CD14-positive monocyte (primary cell): ENCODE measurements around the gene ADAMTS20. TPM values are rescaled to one million over a fixed set of nuclear protein-coding genes. Genes with fewer than 3 reads are reported as not detected.
A peak's percentile ranks its signal among the peaks of the same experiment; 100 is the strongest.

Experiments used
- DNase-seq, 3 donors: peaks; one replicate each; pipeline ENCODE4 v3.0.0-alpha.2; 2011 to 2022
- H2AFZ ChIP-seq: 2 replicates; pipeline ENCODE4 v1.6.0; 2012; ENCODE audit warnings: mild to moderate bottlenecking, low read depth, low read length, inconsistent platforms; ENCODE audit not compliant: insufficient read depth, poor library complexity, severe bottlenecking
- H3K27ac ChIP-seq, 2 donors: 1 replicate in 1 of 2; 2 replicates in 1 of 2; pipeline ENCODE4 v1.5.1; 2012 to 2013; ENCODE audit warnings: low read length in 2 of 2, control low read depth in 1 of 2, inconsistent platforms in 1 of 2, low read depth in 1 of 2, mild to moderate bottlenecking in 1 of 2
- H3K27me3 ChIP-seq, 2 donors: one replicate each; pipeline versions ENCODE4 v1.6.0 to v1.6.1; 2011 to 2013; ENCODE audit warnings: low read length in 2 of 2; ENCODE audit not compliant: control insufficient read depth in 2 of 2, insufficient read depth in 2 of 2
- H3K36me3 ChIP-seq, 2 donors: replicated peaks in 1 of 2; 1 replicate in 1 of 2; 2 replicates in 1 of 2; pipeline versions ENCODE4 v1.5.1 to v1.6.1; 2012 to 2013; ENCODE audit warnings: low read length in 2 of 2, control low read depth in 1 of 2, inconsistent platforms in 1 of 2, mild to moderate bottlenecking in 1 of 2; ENCODE audit not compliant: insufficient read depth in 2 of 2, control insufficient read depth in 1 of 2
- H3K4me1 ChIP-seq, 2 donors: 1 replicate in 1 of 2; 2 replicates in 1 of 2; pipeline versions ENCODE4 v1.5.1 to v1.6.1; 2012 to 2013; ENCODE audit warnings: low read length in 2 of 2, control low read depth in 1 of 2, inconsistent platforms in 1 of 2, mild to moderate bottlenecking in 1 of 2, moderate library complexity in 1 of 2; ENCODE audit not compliant: insufficient read depth in 2 of 2, control insufficient read depth in 1 of 2
- H3K4me2 ChIP-seq: replicated peaks from 2 replicates; pipeline ENCODE3; 2012; ENCODE audit warnings: low read length, moderate library complexity, mild to moderate bottlenecking; ENCODE audit not compliant: poor library complexity, severe bottlenecking; ENCODE audit errors: extremely low read depth
- H3K4me3 ChIP-seq, 3 experiments: fragments of 200-600 bp in 1 of 3; sonication (generic) in 1 of 3; replicated peaks in 1 of 3; 1 replicate in 2 of 3; 2 replicates in 1 of 3; pipeline ENCODE4 v1.5.1; 2011 to 2013; ENCODE audit warnings: low read length in 3 of 3, mild to moderate bottlenecking in 3 of 3, control low read depth in 2 of 3, low read depth in 2 of 3, inconsistent platforms in 1 of 3, moderate library complexity in 1 of 3
- H3K79me2 ChIP-seq: 2 replicates; pipeline ENCODE4 v1.6.0; 2012; ENCODE audit warnings: mild to moderate bottlenecking, control low read depth, inconsistent platforms, low read length, moderate library complexity; ENCODE audit not compliant: insufficient read depth
- H3K9ac ChIP-seq: 2 replicates; pipeline ENCODE4 v1.6.0; 2017; ENCODE audit warnings: low read length, mild to moderate bottlenecking; ENCODE audit not compliant: insufficient read depth, poor library complexity, severe bottlenecking
- H3K9me3 ChIP-seq, 2 donors: replicated peaks in 1 of 2; 1 replicate in 1 of 2; 2 replicates in 1 of 2; pipeline versions ENCODE4 v1.5.1 to v1.6.1; 2012 to 2013; ENCODE audit warnings: low read length in 2 of 2, control low read depth in 1 of 2; ENCODE audit not compliant: control insufficient read depth in 1 of 2, insufficient read depth in 1 of 2
- H4K20me1 ChIP-seq: 2 replicates; pipeline ENCODE4 v1.6.0; 2012; ENCODE audit warnings: mild to moderate bottlenecking, low read length, control low read depth, moderate library complexity; ENCODE audit not compliant: insufficient read depth
- H3K27ac Mint-ChIP-seq, 7 donors: one replicate each; pipeline ENCODE4 v1.8.0; 2020; ENCODE audit warnings: mild to moderate bottlenecking in 7 of 7, mixed read lengths in 7 of 7, moderate library complexity in 6 of 7, inconsistent platforms in 2 of 7
- H3K27me3 Mint-ChIP-seq, 3 donors: one replicate each; pipeline ENCODE4 v1.8.0; 2021 to 2022; ENCODE audit warnings: low read depth in 3 of 3, mild to moderate bottlenecking in 3 of 3, mixed read lengths in 3 of 3, moderate library complexity in 3 of 3, inconsistent platforms in 1 of 3
- H3K36me3 Mint-ChIP-seq, 2 donors: one replicate each; pipeline ENCODE4 v1.8.0; 2020; ENCODE audit warnings: mixed read lengths in 2 of 2, inconsistent platforms in 1 of 2, mild to moderate bottlenecking in 1 of 2
- H3K4me1 Mint-ChIP-seq: one replicate; pipeline ENCODE4 v1.8.0; 2020; ENCODE audit warnings: mild to moderate bottlenecking, mixed read lengths
- H3K4me3 Mint-ChIP-seq, 2 donors: one replicate each; pipeline ENCODE4 v1.8.0; 2020; ENCODE audit warnings: mild to moderate bottlenecking in 2 of 2, mixed read lengths in 2 of 2, moderate library complexity in 1 of 2
- H3K9me3 Mint-ChIP-seq, 7 donors: one replicate each; pipeline ENCODE4 v1.8.0; 2020 to 2022; ENCODE audit warnings: mixed read lengths in 7 of 7, mild to moderate bottlenecking in 6 of 7, moderate library complexity in 6 of 7, inconsistent platforms in 2 of 7
- CTCF ChIP-seq: fragments of 200-600 bp; IDR thresholded peaks from one replicate; pipeline ENCODE4 v1.8.0; 2022; ENCODE audit warnings: antibody characterized with exemption, mild to moderate bottlenecking
- WGBS: methylation state at CpG from one replicate; pipeline ENCODE4 v1.1.5; 2013; ENCODE audit warnings: missing lambda C conversion rate; ENCODE audit not compliant: insufficient coverage; 5-methylcytosine and 5-hydroxymethylcytosine counted together
- intact Hi-C, 2 donors: fragments of 100-400 bp; cut with micrococcal nuclease; formaldehyde crosslinking; loops; one replicate each; pipeline versions ENCODE4 v1.15.0 to v1.15.1; 2023
- polyA plus RNA-seq, 3 donors: library from polyadenylated mRNA; depleted of rRNA in 1 of 3; unstranded in 2 of 3; stranded (reverse) in 1 of 3; fragments of 300-500 nt in 2 of 3; fragments of >200 nt in 1 of 3; fragmentation: Illumina TruSeq in 2 of 3; gene quantifications; 1 replicate in 2 of 3; 2 replicates in 1 of 3; pipeline ENCODE4 v1.2.3, GENCODE V29; 2012 to 2021

ADAMTS20 gene
- polyA plus RNA-seq, 3 donors: not detected

DNA sequence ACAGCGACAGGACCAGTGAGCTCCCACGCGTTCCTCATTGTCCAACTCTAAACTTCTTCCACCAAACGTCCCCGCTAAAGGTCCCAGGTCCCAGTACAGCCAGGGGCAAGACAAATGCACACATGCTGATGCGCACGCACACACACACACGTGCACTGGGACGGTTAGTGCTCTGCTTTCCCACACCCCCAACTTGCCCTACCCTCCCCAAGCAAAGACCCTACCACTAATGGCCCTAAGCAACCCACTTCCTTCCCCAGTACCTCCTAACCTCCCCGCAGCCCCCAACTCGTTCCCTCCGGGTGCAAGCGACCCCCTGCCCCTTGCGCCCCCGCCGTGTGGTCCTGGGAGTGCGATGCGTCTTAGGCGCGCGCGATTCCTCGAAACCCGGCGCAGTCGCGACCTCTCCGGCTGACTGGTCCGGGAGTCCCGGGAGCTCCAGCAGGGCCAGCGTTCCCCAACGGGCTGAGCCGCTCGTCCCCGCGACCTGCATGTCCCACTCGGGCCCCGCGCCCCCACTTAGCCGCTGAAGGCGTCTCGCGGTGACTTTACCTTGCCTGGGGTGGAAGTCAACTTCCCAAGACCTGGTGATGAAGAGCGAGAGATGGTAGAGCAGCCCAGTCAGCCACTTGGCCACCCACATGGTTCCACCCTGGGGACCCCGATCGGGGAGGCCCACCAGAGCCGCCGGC is 578 bp downstream of the ADAMTS20 start:
- Mint-ChIP-seq H3K27ac (no peak overlapping the region), H3K9me3 (peaks cover 3 to 25% (median 14%) of the 10 kb centered on the region in 7 donors), H3K4me3 (peak overlapping the region in 1 of 2 donors; percentile 75), H3K4me1 (no peaks in the 10 kb centered on the region), H3K27me3 (peaks cover 31 to 44% (median 38%) of the 10 kb centered on the region in 3 donors), H3K36me3 (no peaks in the 10 kb centered on the region)
- peaks cover 0 to 39% of the 10 kb centered on the region in 2 donors for H3K27me3 ChIP-seq
- no peak for DNase-seq
- no peaks in the 10 kb centered on the region for H3K4me1 ChIP-seq
- no peaks in the 10 kb centered on the region for H3K79me2 ChIP-seq
- H3K4me2 ChIP-seq: no peak overlapping the region
- no peak for TF ChIP-seq CTCF
- no peak overlapping the region for H3K4me3 ChIP-seq
- H3K9me3 ChIP-seq: peaks cover 21 to 43% of the 10 kb centered on the region in 2 donors
- no peak overlapping the region for H3K27ac ChIP-seq
- intact Hi-C loops: no loop called here
- H2AFZ ChIP-seq: no peak overlapping the region
- no peaks in the 10 kb centered on the region for H3K36me3 ChIP-seq
- no peak overlapping the region for H3K9ac ChIP-seq
- H4K20me1 ChIP-seq: no peaks in the 10 kb centered on the region
- WGBS: 3% methylated on average over 47 of the region's 48 CpGs

GRCh38 chr12:43550831-43551271 is 1.2 kb downstream of the ADAMTS20 start:
- Mint-ChIP-seq H3K4me1 (no peaks in the 10 kb centered on the region), H3K4me3 (peak overlapping the region in 1 of 2 donors; percentile 75), H3K36me3 (no peaks in the 10 kb centered on the region), H3K9me3 (peaks cover 3 to 24% (median 9%) of the 10 kb centered on the region in 7 donors), H3K27ac (no peak overlapping the region), H3K27me3 (peaks cover 31 to 44% (median 38%) of the 10 kb centered on the region in 3 donors)
- no peak overlapping the region for H3K4me3 ChIP-seq
- no peaks in the 10 kb centered on the region for H3K36me3 ChIP-seq
- TF ChIP-seq CTCF: no peak
- no peak overlapping the region for H3K4me2 ChIP-seq
- no peak overlapping the region for H3K9ac ChIP-seq
- H3K79me2 ChIP-seq: no peaks in the 10 kb centered on the region
- peaks cover 21 to 39% of the 10 kb centered on the region in 2 donors for H3K9me3 ChIP-seq
- intact Hi-C loops: no loop called here
- H2AFZ ChIP-seq: no peak overlapping the region
- peaks cover 0 to 39% of the 10 kb centered on the region in 2 donors for H3K27me3 ChIP-seq
- WGBS: 10% methylated on average over 31 of the region's 31 CpGs
- no peak for DNase-seq
- H3K27ac ChIP-seq: no peak overlapping the region
- no peaks in the 10 kb centered on the region for H4K20me1 ChIP-seq
- no peaks in the 10 kb centered on the region for H3K4me1 ChIP-seq
